GM18951 (cell line): ENCODE measurements around the gene NECTIN4.

Source experiments
- POLR2A ChIP-seq: IDR thresholded peaks from 4 replicates; pipeline ENCODE4 v1.6.1; 2011; ENCODE audit warnings: mild to moderate bottlenecking; ENCODE audit not compliant: insufficient read length, insufficient read depth; ENCODE audit errors: extremely low read depth
- in situ Hi-C: fragments of 300-500 bp; cut with MboI; formaldehyde crosslinking; loops from one replicate; pipeline ENCODE4 v1.12.0; 2022; ENCODE audit warnings: low sequenced_read_pairs, mixed read lengths, inconsistent platforms; ENCODE audit not compliant: unreplicated experiment

Gene NECTIN4

GRCh38 chr1:161096530-161096929 is 7.2 kb upstream of the NECTIN4 start:
- TF ChIP-seq POLR2A = no peak
- in situ Hi-C loops = no loop called here

GRCh38 chr1:161096015-161096414 is 6.7 kb upstream of the NECTIN4 start:
- no peak for TF ChIP-seq POLR2A
- in situ Hi-C loops = no loop called here

GRCh38 chr1:161095230-161095629 is 5.9 kb upstream of the NECTIN4 start:
- TF ChIP-seq POLR2A = no peak
- in situ Hi-C loops = no loop called here

GRCh38 chr1:161094481-161094880 is 5.1 kb upstream of the NECTIN4 start:
- no peak for TF ChIP-seq POLR2A
- in situ Hi-C loops = no loop called here

GRCh38 chr1:161092621-161093028 is 3.3 kb upstream of the NECTIN4 start:
- TF ChIP-seq POLR2A = no peak
- in situ Hi-C loops = no loop called here

GRCh38 chr1:161091796-161092507 is 2.6 kb upstream of the NECTIN4 start:
- in situ Hi-C loops = no loop called here

GRCh38 chr1:161091093-161091492 is 1.7 kb upstream of the NECTIN4 start:
- in situ Hi-C loops = no loop called here
- no peak for TF ChIP-seq POLR2A

More at GRCh38 chr1:161091796-161092507, 2.6 kb upstream of the NECTIN4 start:
- no peak for TF ChIP-seq POLR2A

GRCh38 chr1:161090617-161091016 is 1.3 kb upstream of the NECTIN4 start:
- TF ChIP-seq POLR2A = no peak
- in situ Hi-C loops = no loop called here

GRCh38 chr1:161089938-161090337 is 580 bp upstream of the NECTIN4 start:
- in situ Hi-C loops = no loop called here
- TF ChIP-seq POLR2A = no peak

GRCh38 chr1:161088587-161089110 is 709 bp downstream of the NECTIN4 start:
- in situ Hi-C loops = no loop called here
- TF ChIP-seq POLR2A = no peak

- TF ChIP-seq POLR2A = no peak
- in situ Hi-C loops = no loop called here
Observed at GRCh38 chr1:161086457-161086856, 2.9 kb downstream of the NECTIN4 start.

- in situ Hi-C loops = no loop called here
- TF ChIP-seq POLR2A = no peak
Observed at GRCh38 chr1:161085165-161085564, 4.2 kb downstream of the NECTIN4 start.

GRCh38 chr1:161084597-161084988 is 4.8 kb downstream of the NECTIN4 start:
- no peak for TF ChIP-seq POLR2A
- in situ Hi-C loops = no loop called here
